Astrocyte of the spinal cord (primary cell): ENCODE results near the gene SNAI3.

ENCODE experiments used
- DNase-seq: peaks from one replicate; pipeline ENCODE4 v3.0.0; 2011; ENCODE audit warnings: low read depth, low spot score
- H3K4me3 ChIP-seq: 2 replicates; pipeline ENCODE4 v1.5.1; 2011; ENCODE audit warnings: low read depth, mild to moderate bottlenecking, low read length, moderate library complexity
- in situ Hi-C: cut with HindIII; loops from 2 replicates; pipeline ENCODE4 v1.10.0; 2017; ENCODE audit warnings: low sequenced_read_pairs
- TF ChIP-seq, protein P1 (sequence below): IDR thresholded peaks from 2 replicates; pipeline ENCODE4 v1.5.1; 2012; ENCODE audit warnings: low read depth, mild to moderate bottlenecking, low read length, inconsistent platforms

The SNAI3 gene

DNA sequence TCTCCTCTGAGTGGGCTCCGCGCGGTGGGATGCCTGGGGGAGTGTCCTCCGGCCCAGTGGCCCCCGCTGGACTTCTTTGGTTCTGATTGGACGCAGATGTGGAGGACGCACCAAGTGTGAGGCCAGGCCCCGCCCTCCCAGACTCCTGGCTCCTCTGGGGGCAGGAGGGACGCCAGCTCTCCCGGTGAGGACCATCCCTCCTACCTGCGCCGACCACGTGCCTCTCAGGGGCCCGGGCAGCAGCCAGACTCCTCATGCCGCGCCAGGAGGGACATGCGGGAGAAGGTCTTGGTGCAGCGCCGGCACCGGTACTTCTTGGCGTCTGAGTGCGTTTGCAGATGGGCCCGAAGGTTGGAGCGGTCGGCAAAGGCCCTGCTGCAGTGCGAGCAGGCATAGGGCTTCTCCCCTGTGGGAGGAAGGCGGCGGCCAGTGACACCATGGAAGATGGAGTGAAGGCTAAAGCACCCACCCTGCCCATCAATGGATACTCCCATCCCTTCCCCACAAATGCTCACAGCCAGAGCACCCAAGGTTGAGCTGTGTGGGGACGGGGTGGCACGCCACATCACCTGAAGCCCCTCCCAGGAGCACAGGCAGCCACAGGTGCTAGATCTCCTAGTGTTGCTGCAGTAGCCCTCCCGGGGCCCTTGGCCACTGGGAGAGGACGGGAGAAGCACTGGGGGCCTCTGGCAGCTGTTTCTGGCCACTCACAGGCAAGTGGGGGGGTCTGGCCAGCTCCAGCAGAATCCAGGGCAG lies 7.9 kb downstream of the SNAI3 start:
- DNase-seq, result no peak
- in situ Hi-C loops, result no loop called here
- no peak overlapping the region for H3K4me3 ChIP-seq
- TF ChIP-seq, protein P1, sequence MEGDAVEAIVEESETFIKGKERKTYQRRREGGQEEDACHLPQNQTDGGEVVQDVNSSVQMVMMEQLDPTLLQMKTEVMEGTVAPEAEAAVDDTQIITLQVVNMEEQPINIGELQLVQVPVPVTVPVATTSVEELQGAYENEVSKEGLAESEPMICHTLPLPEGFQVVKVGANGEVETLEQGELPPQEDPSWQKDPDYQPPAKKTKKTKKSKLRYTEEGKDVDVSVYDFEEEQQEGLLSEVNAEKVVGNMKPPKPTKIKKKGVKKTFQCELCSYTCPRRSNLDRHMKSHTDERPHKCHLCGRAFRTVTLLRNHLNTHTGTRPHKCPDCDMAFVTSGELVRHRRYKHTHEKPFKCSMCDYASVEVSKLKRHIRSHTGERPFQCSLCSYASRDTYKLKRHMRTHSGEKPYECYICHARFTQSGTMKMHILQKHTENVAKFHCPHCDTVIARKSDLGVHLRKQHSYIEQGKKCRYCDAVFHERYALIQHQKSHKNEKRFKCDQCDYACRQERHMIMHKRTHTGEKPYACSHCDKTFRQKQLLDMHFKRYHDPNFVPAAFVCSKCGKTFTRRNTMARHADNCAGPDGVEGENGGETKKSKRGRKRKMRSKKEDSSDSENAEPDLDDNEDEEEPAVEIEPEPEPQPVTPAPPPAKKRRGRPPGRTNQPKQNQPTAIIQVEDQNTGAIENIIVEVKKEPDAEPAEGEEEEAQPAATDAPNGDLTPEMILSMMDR, result no peak

DNA sequence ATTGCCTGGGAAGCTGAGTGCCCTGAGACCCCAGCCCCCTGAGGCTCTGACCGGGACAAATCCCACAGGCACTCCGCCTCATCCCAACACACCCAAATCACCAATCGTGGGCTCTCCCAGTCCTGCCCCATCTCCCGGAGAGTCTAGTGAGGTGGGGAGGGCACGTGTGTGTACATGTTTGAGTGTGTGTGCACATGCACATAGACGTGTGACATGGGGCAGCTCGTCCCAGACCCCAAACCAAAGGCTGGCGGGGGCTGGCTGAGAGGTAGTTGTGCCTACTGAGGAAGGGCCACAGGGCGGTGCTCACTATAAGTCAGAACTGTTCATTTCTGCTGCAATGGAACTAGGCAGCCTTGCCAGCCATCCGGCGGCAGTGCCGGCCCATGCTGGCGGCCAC lies 8.6 kb downstream of the SNAI3 start:
- in situ Hi-C loops, result no loop called here
- TF ChIP-seq, protein P1, result no peak
- no peak for DNase-seq
- no peak overlapping the region for H3K4me3 ChIP-seq

DNA sequence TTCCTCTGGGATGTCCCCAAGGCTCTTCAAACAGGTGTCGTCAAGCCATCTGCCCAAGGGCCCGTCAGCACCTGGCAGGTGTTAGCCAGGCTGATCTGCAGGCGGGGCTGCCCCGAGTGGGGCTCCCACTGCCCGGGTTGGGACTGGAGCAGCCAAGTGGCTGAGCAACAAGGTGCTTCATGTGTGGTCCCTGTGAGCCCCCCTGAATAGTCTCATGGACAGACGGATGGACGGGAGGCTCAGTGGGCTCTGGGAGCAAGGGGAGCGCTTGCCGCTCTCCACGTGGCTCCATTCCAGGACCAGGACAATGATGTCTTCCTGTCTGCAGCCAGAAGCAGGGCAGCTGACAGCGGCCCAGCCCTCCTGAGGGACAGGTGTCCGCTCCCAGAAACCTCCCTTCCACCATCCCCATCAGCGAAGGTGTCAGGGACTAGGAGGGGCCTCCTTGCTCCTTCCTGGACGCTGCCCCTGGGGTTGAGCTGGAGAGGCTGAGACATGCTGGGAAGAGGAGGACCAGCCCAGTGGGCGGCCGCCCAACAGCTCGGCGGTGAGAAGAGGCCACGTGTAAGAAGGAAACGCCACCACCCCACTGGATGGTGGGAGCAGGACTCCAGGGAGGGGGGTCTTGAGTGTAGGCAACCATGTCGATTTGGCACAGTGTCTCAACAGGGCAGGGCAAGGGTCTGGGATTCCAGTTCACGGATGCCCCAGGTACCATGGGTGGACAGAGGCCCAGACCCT lies 9.6 kb downstream of the SNAI3 start:
- no peak for DNase-seq
- H3K4me3 ChIP-seq, result no peak overlapping the region
- TF ChIP-seq, protein P1, result no peak
- in situ Hi-C loops, result no loop called here

DNA sequence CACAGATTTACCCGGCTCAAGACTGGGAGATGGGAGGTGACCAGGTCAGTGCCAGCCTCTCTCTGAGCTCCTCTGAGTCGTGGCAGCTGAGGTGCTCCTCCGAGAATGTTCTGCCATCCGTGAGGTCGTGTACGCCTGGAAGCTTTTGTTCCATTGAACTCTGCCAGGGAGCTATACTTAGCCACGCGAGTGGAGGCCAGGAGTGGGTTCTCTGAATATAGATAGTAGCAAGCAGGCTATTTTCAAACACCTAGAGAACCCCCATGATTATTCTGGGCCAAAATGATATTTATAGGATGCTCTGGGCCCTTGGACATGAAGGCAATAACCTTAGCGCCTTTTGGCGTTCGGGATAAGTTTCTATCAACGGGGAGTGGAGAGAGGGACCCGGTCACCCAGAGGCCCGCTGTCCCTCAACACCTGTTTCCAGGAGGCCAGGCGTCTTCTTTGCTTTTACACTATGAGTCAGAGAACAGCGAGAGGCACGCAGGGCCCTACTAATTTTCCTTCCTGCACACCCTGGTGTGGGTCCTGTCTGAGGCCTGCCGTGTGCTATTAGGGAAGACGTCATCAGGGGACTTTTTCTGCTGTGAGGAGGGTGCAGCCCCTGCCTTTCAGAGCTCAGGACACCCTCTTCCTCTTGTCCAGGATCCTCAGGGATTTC lies 12.5 kb downstream of the SNAI3 start:
- in situ Hi-C loops, result no loop called here
- no peak overlapping the region for H3K4me3 ChIP-seq
- DNase-seq, result no peak
- TF ChIP-seq, protein P1, result no peak

DNA sequence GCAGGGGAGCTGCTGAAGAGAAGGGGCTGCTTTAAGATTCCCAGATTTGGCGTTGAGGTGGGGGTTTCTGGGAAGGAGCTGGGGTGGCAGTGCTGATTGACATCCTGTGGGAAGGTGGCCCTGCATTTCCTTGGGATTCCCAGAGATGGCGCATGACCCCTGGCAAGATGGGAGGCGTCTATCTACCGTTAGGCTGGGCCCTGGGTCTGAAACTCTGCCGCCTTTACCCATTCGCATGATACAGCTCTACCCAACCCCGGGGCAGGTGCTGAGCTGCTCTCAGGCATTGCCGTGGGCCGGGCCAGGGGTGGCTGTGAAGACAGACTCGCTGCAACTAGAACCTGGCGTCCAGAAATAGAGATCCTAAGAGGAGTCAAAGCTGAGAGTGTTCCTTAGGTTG lies 13.5 kb downstream of the SNAI3 start:
- in situ Hi-C loops, result no loop called here

DNA sequence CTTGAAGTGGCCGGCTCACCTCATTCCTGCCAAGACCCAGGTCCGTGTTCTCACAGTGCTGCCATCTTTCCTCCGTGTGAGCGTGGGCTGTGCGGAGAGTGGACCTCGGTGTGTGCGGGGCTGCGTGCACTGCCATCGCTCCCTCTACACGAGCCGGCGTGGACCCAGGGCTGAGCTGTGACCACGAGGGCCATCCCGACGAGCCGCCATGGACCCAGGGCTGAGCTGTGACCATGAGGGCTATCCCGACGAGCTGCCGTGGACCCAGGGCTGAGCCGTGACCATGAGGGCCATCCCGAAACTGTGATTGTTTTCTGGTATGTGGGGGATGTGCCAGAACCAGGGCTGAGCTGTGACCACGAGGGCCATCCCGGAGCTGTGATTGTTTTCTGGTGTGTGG lies 14.5 kb downstream of the SNAI3 start:
- no peak overlapping the region for H3K4me3 ChIP-seq
- in situ Hi-C loops, result no loop called here
- DNase-seq, result no peak
- TF ChIP-seq, protein P1, result no peak

More for the DNA sequence above, 13.5 kb downstream of the SNAI3 start:
- TF ChIP-seq, protein P1, result peak; percentile 38
- DNase-seq, result no peak
- H3K4me3 ChIP-seq, result no peak overlapping the region
